Fibroblast of lung (primary cell): ENCODE results near the gene NUDT22.

Source experiments
- CTCF ChIP-seq, 2 donors: IDR thresholded peaks in 1 of 2; conservative IDR thresholded peaks in 1 of 2; 1 replicate in 1 of 2; 2 replicates in 1 of 2; pipeline ENCODE4 v1.5.1; 2011 to 2012; ENCODE audit warnings: low read length in 2 of 2, control low read depth in 1 of 2, inconsistent platforms in 1 of 2, low read depth in 1 of 2, mild to moderate bottlenecking in 1 of 2
- EZH2 ChIP-seq: IDR thresholded peaks from 2 replicates; pipeline ENCODE4 v1.5.1; 2012; ENCODE audit warnings: low read length, control low read depth, mild to moderate bottlenecking; ENCODE audit errors: missing control alignments

GRCh38 chr11:64222651-64223000, 3.4 kb upstream of the NUDT22 start:
- no peak for TF ChIP-seq CTCF (conservative IDR thresholded peaks at IDR 0.05 in 1 of 2, IDR thresholded peaks at IDR 0.05 in 1 of 2; ENCODE audit: low read depth in 1 of 2, low read length in 2 of 2)
- no peak for TF ChIP-seq EZH2
